HG02938 (cell line): ENCODE measurements around the gene BAZ2B.

ENCODE experiments used
- ATAC-seq: cut with Tn5 transposase; IDR thresholded peaks from one replicate; pipeline ENCODE4 v1.9.1; 2021; ENCODE audit warnings: mild to moderate bottlenecking, moderate library complexity; ENCODE audit not compliant: unreplicated experiment

The BAZ2B gene

GRCh38 chr2:159351977-159352376, 264.4 kb downstream of the BAZ2B start:
- no peak for ATAC-seq

DNA sequence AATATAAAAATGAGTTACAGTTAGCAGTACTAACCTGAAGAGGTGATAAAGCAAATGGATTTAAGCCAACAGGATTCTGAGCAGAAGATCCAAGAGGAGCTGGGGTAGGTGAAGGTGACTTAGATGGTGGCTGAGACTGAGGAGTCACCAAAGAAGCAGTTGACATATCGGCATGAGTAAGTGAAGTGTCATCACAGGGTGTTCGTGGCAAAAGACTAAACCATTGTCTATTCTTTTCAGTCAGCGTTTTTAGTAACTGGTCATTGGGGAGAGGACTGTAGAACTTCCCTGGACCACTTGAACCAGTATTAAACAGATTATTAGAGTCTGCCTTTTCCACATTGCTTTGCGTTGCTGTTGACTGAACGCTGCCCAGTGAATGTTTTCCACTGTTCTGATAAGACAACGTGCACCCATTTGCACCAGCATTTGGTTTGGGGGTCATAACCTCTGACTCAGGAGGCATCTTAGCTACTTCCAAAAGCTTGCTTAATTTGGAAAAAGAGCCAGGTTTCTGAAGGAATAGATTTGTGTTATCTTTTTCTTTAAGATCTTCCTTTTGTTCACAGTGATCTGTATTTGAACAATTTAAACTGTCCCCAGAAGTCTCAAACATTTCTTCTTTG, 266.6 kb downstream of the BAZ2B start:
- no peak for ATAC-seq

GRCh38 chr2:159326569-159327255, 289.6 kb downstream of the BAZ2B start:
- ATAC-seq = no peak

DNA sequence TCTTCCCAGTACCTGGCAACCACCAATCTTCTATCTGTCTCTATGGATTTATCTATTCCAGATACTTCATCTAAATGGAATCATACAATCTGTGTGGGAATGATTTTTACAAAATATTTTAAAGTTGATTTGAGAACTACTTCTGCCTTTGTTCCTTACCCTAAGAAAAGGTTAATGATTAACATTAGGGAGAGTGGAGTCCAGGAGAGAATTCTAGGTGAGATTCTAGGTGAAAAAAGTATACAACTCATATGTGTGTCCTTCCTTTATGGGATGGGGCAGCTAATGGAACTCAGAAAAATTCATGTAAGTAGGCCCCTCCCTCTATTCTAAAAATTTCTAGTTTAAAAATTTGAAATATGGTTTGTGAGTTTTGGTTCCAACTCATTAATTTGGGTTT, 293.9 kb downstream of the BAZ2B start:
- no peak for ATAC-seq

DNA sequence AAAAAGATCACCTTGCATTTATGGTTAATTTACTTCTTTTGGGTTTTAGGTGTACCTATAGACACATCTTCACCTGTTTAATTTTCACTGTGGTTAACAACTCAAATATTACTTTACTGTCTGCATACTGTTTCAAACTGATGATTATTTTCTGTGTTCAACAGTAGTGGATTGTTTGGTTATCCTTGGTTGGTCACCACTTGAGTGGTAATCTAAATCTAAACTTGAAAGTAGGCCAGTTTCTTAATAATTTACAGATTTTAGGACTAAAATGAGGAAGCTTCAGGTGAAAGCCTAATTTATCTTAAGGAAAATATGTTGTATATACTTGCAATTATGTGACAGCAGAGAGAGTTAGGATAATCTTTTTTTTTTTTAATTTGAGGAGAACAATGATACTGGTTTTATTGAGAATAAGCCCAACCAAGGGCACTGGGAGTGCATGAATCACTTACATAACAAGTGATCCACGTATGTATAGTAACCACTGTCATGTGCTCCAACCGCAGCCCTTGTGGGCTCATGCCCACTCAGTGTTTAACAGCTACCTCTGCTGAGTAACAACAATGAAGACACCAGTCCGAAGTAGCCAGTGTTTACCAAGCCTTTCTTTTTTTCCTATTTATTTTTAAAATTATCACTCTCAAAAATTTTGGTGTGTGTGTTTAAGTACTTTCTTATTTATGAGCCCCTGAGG, 298.8 kb downstream of the BAZ2B start:
- peak; percentile 52 for ATAC-seq

GRCh38 chr2:159307942-159308341, 308.4 kb downstream of the BAZ2B start:
- no peak for ATAC-seq

- no peak for ATAC-seq
Observed at GRCh38 chr2:159300586-159300985, 315.8 kb downstream of the BAZ2B start.

DNA sequence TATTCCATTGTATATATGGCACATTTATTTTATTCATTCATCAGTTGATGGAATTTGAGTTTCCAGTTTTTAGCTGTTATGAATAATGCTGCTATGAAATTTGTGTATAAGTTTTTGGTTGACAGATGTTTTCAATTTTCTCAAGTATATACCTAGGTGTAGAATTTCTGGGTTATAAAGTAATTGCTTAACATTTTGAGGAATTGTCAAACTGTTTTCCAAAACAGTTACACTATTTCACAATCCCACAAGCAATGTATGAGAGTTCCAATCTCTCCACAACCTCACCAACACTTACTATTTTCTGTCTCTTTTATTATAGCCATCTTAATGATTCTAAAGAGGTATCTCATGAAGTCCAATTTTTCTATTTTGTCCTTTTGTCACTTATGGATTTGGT, 317.4 kb downstream of the BAZ2B start:
- no peak for ATAC-seq

GRCh38 chr2:159297042-159297707, 319.2 kb downstream of the BAZ2B start:
- ATAC-seq = no peak

- ATAC-seq = no peak
Observed at GRCh38 chr2:159292157-159292556, 324.2 kb downstream of the BAZ2B start.

DNA sequence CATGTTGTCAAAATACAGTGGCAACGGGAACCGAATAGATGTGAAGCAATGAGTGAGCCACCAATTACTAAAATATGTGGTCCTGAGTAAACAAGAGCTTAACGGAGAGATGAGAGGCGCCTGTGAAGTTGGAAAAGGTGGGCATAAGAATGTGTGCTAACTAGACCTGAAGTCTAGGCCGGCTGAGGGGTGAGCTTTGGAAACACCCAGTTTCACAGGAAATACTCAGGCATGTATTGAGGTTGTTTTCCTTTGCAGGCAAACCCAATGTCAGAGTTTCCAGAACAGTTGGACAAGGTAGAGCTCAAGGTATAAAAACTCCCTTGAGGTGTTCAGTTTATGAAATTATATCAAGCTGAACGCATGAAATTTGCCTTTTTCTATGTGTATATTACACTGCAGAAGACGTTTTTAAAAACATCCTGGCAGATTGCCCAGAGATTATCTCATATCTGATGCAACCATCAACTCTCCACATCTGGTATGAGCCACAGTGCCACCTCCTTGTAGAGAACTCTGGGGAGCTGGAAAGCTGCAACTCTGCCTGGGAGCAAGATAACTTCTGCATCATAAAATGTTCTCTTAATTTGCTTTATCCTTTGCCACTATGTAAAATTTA, 325.9 kb downstream of the BAZ2B start:
- no peak for ATAC-seq

DNA sequence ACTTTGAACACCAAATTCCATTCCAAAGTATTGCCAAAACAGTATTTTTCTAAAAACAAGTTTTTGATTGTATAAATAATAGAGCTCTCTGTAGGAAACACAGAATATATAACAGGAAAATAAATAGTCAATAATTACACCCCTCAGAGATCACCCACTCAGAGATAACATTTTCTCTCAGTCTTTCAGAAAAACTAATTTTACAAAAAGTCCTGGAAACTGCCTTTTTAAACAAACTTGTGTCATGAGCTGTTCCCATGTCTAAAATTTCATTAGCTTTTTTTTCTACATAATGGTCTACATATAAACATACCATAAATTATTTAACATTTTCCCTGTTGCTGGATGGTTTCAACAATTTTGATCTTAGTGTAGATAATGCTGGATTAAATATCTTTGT, 328.6 kb downstream of the BAZ2B start:
- no peak for ATAC-seq

DNA sequence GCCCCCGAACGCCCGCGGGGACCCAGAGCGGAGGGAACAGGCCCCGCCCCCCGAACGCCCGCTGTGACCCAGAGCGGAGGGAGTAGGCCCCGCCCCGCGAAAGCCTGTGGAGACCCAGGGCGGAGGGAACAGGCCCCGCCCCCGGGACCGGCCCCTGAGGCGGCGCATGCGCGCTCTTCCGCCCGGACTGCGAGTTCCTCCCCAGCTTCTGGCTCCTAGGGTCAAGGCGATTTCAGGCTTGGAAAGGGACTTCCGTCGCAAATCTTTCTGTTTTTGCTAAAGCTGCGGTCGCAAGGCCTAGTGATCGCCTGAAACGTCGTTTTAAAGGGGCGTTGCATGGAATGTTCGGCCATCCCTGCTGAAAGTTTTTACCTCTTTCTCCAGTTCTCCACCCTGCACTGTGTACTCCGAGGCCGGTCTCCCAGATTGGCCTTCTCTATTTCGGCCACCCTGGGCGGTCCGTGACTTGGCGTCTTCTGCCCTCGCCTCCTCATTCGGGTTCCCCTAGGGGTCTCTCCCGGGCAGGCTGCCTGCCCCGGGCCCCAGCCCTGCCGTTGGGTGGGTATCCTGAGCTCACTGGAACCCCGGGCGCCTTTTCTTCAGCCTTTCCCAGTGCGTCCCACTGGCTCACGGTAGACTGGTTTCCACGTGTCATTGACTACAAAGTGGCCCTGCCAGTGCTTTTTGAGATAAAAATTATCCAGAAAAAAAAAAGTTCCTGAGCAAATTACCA, 329.5 kb downstream of the BAZ2B start:
- ATAC-seq = peak; percentile 83

DNA sequence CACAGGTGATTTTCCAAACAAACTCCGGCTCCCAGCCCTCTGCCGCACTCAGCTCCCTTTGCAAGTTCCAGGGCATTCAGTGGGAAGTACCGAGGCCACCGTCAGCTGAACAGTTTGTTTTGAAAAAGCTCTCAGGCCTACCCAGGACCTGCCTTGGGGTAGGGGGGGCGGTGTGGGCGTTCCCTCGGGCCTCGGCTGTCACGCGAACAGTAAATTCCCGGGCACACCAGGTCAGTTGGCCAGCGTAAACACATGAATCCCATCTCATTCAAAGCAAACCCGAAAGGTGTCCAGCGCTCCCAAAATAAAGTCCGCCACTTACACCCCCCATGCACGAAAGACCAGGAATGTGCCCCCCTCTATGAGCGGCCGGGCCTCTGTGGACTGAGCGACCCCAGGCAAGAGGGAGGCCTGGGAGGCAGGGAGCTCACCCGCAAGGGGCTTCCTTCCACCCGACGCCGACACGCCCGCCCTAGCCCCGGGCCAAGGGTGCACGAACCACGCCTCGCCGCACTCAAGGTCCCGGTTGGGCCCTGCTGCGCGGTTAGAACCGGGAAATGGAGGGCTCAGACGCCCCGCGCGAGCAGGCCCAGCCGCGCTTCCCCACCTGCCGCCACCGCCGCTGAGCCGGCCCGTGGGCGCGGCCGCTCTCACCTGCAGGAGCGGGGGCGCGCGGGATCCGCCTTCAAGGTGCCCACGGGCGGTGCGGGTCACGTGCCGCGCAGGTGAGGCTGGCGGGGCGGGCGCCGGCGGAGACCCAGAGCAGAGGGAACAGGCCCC, 330.2 kb downstream of the BAZ2B start, which contains the start of gene WDSUB1:
TSS of gene WDSUB1 (minus strand) at position 775 of the 780 bp plus-strand sequence. CDS start 3,634 bp downstream, outside the sequence.
- ATAC-seq = peak; percentile 29

DNA sequence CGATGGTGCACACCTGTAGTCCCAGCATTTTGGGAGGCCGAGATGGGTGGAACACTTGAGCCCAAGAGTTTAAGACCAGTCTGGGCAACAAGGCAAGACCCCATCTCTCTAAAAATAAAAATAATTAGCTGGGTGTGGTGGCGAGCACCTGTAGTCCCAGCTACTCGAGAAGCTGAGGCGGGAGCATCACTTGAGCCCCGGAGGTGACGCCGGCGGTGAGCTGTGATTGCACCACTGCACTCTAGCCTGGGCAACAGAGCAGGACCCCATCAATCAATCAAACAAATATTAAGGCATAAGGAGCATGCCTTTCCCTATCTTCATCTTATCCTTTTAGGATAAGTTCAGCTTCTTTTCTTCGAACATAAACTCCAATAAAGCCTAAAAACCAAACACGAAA, 330.9 kb downstream of the BAZ2B start:
- ATAC-seq = no peak

DNA sequence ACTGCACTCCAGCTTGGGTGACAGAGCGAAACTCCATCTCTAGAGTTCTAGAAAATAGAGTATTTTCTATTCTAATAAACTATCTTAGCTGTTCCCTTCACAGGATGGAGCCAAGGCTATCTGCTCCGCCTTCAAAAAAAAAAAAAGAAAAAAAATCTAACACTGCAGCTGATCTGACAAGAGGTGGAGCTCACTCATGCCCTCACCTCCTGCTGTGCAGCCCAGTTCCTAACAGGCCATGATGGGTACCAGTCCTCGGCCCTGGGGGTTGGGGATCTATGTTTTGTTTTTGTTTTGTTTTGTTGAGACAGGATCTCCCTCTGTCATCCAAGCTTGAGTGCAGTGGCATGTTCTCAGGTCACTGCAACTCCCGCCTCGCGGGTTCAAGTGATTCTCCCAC, 332.8 kb downstream of the BAZ2B start:
- ATAC-seq = no peak

DNA sequence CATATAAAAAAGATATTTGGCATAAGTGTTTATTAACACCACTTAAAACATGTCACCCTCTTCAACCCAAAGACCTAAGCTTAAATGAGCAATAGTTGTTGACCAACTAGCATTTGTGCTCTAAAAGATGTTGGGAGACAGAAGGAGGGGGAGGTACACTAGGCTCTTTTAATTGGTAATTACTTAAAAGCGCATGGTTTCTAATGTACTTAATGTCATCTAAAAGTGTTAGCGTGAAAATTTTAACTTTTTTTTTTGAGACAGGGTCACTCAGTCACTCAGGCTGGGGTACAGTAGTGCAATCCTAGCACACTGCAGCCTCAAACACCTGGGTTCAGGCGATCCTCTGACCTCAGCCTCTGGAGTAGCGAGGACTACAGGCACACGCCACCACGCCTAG, 335.3 kb downstream of the BAZ2B start:
- ATAC-seq = no peak

DNA sequence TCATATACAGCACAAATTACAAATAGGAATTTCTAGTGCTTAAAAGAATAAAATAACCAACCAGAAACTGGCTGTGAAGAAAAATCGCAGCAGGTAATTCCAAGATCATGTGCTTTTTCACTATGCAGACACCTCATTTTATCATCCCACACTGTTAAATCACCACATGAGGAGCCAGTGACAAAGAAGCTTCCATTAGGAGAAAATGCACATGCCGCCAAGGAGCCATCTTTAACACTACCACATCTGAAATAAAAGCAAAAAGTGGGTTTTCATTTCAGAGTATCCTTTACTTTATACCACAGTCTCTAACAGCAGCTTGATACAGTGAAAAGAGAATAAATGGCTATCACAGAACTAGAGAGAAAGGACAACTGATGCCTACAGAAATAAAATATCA, 336.6 kb downstream of the BAZ2B start:
- ATAC-seq = no peak

DNA sequence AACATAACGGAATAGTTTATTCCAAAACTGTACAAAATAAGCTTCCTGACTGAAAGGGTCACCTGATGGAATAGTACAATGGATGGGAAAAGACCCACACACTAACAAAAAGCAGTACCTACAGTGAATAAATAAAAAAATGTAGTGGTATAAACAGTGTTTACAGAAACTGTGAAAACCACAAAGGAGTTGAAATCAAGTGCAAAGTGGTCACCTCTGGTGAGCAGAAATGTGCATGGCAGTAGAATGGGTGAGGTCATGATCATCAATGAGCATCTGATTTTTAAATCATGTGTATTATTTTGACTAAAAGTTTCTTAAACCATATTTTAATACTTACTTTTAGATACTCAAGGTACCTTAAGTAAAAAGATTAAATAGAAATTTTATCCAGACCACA, 341.2 kb downstream of the BAZ2B start:
- no peak for ATAC-seq

DNA sequence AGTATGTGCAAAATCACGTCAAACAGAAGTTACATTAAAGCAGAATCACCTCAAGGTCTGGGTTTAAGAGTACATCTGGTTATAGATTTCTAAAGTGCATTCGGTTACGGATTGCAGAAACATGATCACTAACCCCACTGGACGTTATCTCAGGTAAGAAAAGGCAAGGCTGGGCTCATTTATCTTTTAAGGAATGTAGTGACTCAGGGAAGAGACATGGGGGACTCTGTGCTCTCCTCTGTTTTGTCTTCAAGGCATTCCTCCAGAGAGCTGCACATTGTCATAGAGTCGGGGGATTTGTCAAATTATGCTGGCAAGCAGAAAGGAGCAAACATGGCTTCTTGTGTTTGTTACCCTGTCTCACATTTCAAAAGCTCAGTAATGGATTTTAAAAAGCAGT, 344.2 kb downstream of the BAZ2B start:
- no peak for ATAC-seq
